GM21723 (cell line): ENCODE results near the gene CCNL2.
A peak's percentile ranks its signal among the peaks of the same experiment; 100 is the strongest.
"Not testable (repeated sequence)": the region's sequence is repeated elsewhere in the genome, so short reads cannot be mapped to it uniquely, and the experiment has no call there.

Experiments used
- ATAC-seq: cut with Tn5 transposase; IDR thresholded peaks from one replicate; pipeline ENCODE4 v1.9.1; 2021; ENCODE audit warnings: mild to moderate bottlenecking, moderate library complexity; ENCODE audit not compliant: unreplicated experiment

CCNL2 gene

GRCh38 chr1:1374929-1375662, 24.0 kb downstream of the CCNL2 start, which contains the start of gene AURKAIP1:
AURKAIP1 (minus strand) TSS chr1:1375207; CDS start chr1:1374756, 451 bp downstream.
- ATAC-seq: peak; percentile 74

DNA sequence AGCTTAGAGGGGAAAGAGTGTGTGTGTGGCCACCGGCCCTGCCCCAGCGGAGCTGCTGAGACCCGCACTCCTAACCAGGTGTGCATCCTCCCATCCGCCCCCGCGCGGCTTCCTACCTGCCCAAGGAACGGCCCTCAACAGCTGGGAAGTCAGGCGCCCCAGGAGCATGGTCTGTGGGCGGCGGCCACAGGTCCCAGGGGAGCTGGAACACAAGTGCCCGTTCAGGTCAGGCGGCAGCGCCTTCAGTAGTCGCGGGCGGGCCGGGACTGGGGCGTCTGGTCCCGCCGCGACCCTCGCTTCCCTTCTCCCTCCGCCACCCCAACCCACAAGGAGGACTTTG, 24.6 kb downstream of the CCNL2 start:
- ATAC-seq: peak; percentile 6

DNA sequence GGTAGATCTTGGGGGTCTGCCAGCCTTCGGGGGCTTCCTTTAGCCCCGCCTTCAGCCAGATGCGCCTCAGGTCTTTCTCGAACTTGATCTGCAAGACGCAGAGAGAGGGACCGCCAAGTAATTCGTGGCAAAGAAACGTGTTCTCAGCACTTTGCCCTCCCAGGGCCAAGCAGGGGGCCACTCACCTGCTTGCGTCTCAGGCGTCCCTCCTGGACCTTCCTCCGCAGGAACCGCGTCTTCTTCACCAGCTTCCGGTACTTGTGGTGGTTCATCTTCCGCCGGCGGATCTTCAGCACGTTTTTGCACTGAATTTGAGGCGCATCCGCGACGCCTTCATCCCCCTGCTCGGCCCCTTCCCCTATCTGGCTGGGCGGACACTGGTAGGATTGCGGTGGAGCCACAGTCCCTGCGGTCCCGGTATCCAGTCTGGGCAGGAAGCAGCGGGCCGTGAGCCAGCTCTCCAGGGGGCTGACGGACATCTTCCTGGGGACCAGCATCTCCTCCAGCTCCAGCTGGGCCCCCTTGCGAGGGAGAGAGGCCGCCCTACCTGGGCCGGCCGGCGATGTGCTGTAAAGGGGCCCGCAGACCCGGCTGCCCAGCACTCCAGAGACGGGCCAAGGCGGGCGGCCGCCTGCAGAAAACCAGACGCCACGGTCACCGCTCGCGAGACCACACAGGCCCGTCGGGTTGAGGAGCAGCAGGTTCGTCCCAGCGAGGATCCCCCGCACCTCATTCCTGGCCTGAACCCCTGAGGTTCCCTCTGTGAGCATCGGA, 25.1 kb downstream of the CCNL2 start:
- no peak for ATAC-seq

DNA sequence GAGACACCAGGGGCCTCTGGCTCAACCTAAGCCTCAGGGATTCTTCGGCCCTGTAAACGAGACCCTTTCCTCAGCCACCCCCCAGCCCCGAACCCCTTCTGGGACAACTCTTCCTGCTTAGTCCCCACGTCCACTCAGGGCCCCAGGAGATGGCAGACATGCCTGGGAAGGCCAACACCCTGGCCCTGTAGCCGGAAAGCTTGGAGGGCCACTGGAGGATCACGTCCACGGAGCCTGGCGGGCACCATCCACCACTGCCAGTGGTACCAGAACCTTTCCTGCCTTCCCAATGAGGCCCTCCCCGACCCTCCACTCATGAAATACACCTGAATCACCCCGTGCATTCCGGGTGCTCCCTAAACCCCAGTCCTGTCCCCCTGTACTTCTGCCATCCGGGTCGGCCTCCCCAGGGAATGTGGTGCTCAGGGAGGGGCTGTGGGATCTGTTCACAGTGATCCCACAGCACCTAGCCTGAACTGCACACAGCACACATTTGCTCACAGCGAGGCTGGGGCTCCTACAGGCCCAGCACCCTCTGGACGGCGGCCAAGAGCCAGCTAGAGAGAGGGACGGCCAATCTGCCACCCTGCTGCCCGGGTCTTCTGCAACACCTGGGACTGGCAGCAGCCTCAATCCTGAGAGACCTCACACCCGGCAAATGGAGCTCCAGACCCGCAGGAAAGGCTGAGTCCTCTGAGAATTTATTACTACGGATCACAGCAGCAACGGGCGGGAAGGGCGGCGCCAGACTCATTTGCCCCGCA, 25.9 kb downstream of the CCNL2 start:
- ATAC-seq: no peak

- ATAC-seq: peak; percentile 23
These were observed 27.1 kb downstream of the CCNL2 start for GRCh38 chr1:1371746-1372711.

DNA sequence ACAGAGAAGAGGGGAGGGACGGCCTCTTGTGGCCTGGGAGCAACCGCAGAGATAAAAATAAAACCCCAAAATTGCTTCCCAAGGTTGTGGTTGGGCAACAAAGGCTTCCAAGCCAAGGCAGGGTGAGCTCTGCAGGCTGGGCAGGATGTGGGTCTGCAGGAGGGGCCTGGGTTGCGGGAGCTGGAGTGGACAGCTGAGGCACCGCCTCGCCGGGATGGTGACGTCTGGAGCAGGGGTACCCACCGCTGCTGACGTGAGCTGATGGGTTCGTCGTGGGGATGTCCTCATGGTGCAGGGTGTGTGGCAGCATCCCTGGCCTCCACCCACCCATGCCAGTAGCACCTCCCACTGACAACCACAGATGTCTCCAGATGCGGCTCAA, 27.8 kb downstream of the CCNL2 start:
- no peak for ATAC-seq

GRCh38 chr1:1370771-1371300, 28.3 kb downstream of the CCNL2 start:
- ATAC-seq: no peak

DNA sequence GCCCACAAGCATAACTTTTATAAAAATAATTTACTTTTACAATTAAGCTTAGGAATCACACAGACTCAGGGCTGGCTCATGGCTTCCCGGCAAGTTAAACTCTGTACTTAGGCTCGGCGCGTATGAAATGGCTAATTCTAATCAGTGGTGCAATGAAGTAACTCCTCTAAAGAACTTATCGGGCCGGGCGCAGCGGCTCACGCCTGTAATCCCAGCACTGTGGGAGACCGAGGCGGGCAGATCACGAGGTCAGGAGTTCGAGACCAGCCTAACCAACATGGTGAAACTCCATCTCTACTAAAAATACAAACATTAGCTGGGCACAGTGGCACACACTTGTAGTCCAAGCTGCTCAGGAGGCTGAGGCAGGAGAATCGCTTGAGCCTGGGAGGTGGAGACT, 29.0 kb downstream of the CCNL2 start:
- ATAC-seq: not testable (repeated sequence)

GRCh38 chr1:1367315-1367714, 31.8 kb downstream of the CCNL2 start:
- no peak for ATAC-seq

GRCh38 chr1:1366699-1367066, 32.5 kb downstream of the CCNL2 start:
- ATAC-seq: no peak

DNA sequence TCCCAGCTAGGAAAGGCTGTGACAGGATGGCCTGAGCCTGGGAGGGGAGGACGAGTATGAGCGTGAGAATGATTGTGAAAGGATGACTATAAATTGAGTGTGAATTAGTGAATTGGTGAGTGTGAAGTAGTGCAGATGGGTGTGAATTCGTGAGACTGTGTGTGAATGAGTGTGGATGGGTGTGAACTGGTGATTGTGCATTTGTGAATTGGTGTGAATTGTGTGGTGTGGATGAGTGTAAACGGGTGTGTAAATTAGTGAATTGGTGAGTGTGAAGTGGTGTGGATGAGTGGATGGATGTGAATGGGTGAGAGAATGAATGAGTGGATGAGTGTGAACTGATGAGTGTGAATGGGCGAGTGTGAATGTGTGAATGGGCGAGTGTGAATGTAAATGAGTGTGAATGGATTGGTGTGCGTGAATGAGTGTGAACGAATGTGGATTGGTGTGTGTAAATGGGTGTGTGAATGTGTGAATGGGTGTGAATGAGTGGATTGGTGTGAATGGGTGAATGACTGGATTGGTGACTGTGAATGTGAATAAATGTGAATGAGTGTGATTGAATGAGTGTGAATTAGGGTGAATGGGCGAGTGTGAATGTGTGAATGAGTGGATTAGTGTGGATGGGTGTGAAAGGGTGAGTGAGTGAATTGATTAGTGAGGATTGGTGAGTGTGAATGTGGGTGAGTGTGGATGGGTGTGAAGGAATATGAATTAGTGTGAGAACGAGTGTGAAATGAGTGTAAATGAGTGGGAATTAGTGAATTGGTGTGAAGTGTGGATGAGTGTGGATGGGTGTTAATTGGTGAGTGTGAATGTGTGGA, 33.0 kb downstream of the CCNL2 start:
- ATAC-seq: no peak

- ATAC-seq: no peak
These were observed 34.9 kb downstream of the CCNL2 start for GRCh38 chr1:1364266-1364665.

DNA sequence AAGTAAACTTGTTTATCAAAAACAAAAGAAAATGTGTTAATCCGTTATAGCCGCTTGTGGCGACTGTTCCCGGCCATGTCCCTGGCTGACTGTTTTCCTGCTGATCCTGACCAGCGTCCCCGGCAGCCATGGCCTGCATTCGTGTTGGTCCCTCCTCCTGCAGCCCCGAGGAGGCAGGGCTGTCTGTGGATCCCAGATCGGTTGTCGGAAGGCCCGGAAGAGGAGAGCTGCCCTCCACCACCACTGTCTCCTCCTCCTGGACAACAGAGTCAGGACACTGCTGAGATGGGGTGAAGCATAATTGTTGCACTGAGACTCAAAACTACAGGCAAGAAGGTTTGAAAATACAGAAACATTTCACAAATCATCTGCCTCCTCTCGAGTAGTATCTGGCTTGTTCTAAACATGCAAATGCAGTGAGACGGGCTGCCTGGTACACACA, 37.1 kb downstream of the CCNL2 start:
- ATAC-seq: no peak

DNA sequence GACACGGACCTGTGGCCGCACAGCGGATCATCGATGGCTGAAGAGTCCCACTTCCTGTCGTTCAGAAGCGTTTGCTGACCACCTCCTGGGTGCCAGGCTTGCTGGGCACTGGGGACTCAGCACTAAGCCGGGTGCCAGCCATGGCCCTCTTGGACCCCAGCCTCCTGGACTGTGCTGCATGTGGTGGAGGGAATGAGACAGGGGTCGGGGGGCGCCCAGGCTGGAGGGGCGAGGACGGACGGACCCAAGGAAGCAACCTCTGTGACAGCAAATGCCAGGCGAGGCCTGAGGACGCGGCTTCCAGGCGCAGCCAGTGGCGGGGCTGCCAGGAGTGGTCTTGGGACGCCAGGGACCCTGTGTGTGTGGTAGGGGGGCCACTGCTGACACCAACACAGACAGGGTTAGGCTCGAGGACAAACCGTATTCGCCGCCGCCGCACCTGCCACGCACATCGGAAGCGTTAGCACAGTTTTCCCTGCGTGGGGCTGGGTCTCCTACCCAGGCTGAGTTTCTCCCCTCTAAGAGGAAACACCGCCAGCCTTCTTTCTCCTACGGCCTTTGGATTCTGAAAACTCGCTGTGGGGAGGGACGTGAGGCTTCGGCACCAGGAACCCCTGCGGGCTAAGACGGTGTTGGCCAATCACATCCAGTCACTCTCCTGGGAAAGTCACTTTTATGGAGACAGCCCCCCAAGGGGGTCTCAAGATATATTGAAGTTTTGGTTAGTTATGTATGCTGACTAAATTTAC, 37.7 kb downstream of the CCNL2 start:
- no peak for ATAC-seq

- no peak for ATAC-seq
These were observed 38.5 kb downstream of the CCNL2 start for GRCh38 chr1:1360506-1361169.

DNA sequence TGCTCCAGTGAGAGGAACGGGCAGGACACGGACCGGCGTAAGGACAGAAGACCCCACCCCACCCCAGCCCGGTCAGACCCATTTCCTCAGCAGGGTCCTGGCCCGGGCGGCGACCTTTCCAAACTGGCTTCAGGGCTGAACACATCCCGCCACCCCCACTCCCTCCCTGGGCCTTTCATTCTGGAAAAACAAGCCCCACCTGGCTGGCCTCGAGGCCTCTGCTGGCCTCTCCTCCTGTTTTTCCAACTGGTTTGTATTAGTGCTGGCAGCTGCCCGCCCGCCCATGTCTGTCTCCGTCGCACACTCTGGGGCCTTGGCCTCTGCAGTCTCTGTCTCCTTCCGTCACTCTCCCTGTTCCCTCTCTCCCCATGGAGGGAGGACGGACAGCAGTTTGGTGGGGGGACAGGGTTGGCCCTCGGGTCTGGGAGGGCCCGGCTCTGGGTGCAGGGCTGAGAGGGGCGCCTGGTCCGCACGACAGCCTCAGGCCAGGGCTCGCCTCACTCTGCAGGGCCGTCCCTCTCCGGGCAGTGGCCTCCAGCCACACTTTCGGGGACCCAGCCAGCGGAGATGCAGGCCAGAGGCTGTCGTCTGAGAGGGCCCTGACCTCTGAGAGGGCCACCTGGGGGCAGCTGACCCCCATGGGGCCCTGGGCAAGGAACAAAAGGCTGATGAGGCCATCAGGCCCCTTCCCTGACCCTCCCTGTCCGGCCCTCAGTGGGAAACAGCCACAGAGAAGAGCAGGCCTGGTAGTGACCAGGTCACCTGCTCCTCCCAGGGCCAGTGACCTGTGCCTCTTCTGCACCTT, 39.3 kb downstream of the CCNL2 start:
- no peak for ATAC-seq

- ATAC-seq: no peak
These were observed 39.8 kb downstream of the CCNL2 start for GRCh38 chr1:1359308-1359663.
